Measurements from ENCODE around the gene LVRN. TPM values are rescaled to one million over a fixed set of nuclear protein-coding genes. Genes with fewer than 3 reads are reported as not detected.

Gene LVRN
- total RNA-seq, 2 donors from 2014 or later = 0.92 to 2.3 TPM

DNA sequence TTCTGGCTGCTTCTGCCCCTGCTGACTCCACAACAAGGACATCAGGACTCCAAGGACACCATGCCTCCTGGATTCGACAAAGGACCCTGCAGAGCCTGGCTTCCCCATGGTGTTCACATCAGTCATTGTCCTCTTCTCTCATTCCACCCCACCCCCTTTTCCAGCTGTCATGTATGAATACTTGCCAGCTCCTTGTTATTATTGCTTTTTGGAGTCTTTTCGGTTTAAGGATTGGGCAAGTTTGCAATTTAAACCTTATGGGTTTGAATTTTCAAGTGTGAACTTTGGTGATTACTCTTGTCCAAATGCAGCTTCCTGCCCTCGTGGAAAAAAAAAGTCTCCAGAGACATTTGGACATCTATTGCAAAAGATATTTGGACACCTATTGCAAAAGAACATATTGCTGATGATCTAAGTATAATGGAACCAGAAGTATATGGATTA, 14.2 kb upstream of the LVRN start:
- DNase-seq (ENCODE audit: low spot score) = no peak
- Histone ChIP-seq H3K9me3 (no peaks in the 10 kb centered on the region), H3K4me1 (ENCODE audit: control insufficient read depth in 1 of 2, low read depth in 2 of 2) (no peaks in the 10 kb centered on the region), H3K36me3 (no peaks in the 10 kb centered on the region), H3K27ac (no peak overlapping the region), H3K27me3 (replicated peaks; ENCODE audit: insufficient read depth) (no peaks in the 10 kb centered on the region), H3K4me3 (no peak overlapping the region)
- no peak for ATAC-seq (ENCODE audit: insufficient number of reproducible peaks, low FRiP score, low read depth)
- TF ChIP-seq, protein P1, sequence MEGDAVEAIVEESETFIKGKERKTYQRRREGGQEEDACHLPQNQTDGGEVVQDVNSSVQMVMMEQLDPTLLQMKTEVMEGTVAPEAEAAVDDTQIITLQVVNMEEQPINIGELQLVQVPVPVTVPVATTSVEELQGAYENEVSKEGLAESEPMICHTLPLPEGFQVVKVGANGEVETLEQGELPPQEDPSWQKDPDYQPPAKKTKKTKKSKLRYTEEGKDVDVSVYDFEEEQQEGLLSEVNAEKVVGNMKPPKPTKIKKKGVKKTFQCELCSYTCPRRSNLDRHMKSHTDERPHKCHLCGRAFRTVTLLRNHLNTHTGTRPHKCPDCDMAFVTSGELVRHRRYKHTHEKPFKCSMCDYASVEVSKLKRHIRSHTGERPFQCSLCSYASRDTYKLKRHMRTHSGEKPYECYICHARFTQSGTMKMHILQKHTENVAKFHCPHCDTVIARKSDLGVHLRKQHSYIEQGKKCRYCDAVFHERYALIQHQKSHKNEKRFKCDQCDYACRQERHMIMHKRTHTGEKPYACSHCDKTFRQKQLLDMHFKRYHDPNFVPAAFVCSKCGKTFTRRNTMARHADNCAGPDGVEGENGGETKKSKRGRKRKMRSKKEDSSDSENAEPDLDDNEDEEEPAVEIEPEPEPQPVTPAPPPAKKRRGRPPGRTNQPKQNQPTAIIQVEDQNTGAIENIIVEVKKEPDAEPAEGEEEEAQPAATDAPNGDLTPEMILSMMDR (IDR thresholded peaks at IDR 0.05) = no peak

DNA sequence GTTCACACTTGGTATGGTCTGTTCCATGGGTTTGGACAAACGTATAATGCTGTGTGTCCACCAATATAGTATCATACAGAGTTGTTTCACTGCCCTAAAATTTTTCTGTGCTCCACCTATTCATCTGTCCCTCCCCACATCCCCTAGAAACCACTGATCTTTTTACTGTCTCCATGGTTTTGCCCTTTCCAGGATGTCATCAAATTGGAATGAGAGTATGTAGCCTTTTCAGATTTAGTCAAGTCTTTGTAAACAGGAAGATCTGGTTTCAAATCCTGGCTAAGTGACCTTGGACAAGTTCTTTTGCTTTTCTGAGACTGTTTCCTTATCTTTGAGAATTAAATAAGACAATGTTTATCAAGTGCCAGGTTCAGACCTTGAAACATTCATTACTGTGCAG, 13.2 kb upstream of the LVRN start:
- TF ChIP-seq, protein P1 (IDR thresholded peaks at IDR 0.05) = no peak
- H3K4me1 ChIP-seq (ENCODE audit: control insufficient read depth in 1 of 2, low read depth in 2 of 2) = no peaks in the 10 kb centered on the region
- no peak overlapping the region for H3K4me3 ChIP-seq
- no peaks in the 10 kb centered on the region for H3K36me3 ChIP-seq
- H3K9me3 ChIP-seq = no peaks in the 10 kb centered on the region
- no peak overlapping the region for H3K27ac ChIP-seq
- ATAC-seq (ENCODE audit: insufficient number of reproducible peaks, low FRiP score, low read depth) (no peak), DNase-seq (ENCODE audit: low spot score) (no peak)
- H3K27me3 ChIP-seq (replicated peaks; ENCODE audit: insufficient read depth) = no peaks in the 10 kb centered on the region

DNA sequence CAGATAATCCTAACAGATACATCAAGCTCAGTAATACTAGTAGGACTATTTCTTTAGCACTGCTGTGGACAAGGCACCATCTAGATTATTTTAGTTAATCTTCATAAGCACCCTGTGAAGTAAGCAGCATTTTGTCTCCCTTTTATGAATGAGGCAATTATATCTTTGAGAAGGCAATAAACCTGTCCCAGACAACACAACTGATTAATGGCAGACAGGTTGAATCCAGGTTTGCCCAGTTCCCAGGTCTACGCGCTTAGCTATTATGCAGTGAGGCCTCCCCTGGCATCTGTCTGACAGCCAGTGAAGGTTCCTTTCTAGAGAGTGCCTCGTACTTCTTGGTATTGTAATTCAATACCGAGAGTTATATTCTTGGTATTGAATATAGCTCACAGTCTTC, 9.7 kb upstream of the LVRN start:
- no peaks in the 10 kb centered on the region for H3K9me3 ChIP-seq
- no peaks in the 10 kb centered on the region for H3K4me1 ChIP-seq (ENCODE audit: control insufficient read depth in 1 of 2, low read depth in 2 of 2)
- no peaks in the 10 kb centered on the region for H3K27me3 ChIP-seq (replicated peaks; ENCODE audit: insufficient read depth)
- H3K27ac ChIP-seq = no peak overlapping the region
- DNase-seq (ENCODE audit: low spot score) = no peak
- TF ChIP-seq, protein P1 (IDR thresholded peaks at IDR 0.05) = no peak
- no peak for ATAC-seq (ENCODE audit: insufficient number of reproducible peaks, low FRiP score, low read depth)
- H3K4me3 ChIP-seq = no peak overlapping the region
- no peaks in the 10 kb centered on the region for H3K36me3 ChIP-seq

DNA sequence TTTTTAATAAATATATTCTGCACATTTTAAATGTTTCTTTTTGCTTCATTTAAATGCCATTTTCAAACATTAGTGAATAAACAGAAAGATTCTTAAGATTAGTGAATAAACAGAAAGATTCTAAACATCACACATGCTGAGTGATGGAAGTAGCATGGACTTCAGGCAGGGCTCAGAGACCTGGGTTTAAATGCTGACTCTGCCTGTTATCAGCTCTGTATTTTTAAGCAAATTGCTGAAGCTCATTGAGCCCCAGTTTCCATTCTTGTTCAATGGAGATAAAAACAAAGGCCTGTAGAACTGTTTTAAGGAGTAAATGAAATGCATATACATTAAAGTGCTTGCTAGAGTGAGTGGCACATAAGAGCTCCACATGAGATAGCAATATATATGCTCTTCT, 8.1 kb upstream of the LVRN start:
- Histone ChIP-seq H3K27ac (no peak overlapping the region), H3K9me3 (no peaks in the 10 kb centered on the region), H3K4me1 (ENCODE audit: control insufficient read depth in 1 of 2, low read depth in 2 of 2) (no peaks in the 10 kb centered on the region), H3K4me3 (no peak overlapping the region), H3K27me3 (replicated peaks; ENCODE audit: insufficient read depth) (no peaks in the 10 kb centered on the region), H3K36me3 (no peaks in the 10 kb centered on the region)
- ATAC-seq (ENCODE audit: insufficient number of reproducible peaks, low FRiP score, low read depth) (no peak), DNase-seq (ENCODE audit: low spot score) (no peak)
- TF ChIP-seq, protein P1 (IDR thresholded peaks at IDR 0.05) = no peak

DNA sequence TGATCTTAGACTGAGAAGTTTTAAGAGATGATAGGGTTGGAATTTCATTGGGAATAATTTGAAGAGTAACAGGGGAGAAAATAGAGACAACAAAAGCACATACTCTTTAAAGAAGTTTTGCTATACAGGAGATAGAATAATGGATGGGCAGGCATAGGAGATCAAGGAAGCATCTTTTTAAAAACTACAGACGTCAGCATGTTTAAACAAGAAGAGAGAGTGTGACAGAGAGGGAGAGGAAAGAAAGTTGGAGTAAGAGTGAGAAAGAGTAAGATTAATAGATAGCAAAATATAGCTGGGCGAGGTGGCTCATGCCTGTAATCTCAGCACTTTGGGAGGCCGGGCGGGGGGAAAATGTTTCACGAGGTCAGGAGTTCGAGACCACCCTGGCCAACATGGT, 5.3 kb upstream of the LVRN start:
- H3K4me3 ChIP-seq = no peak overlapping the region
- H3K36me3 ChIP-seq = no peaks in the 10 kb centered on the region
- H3K27me3 ChIP-seq (replicated peaks; ENCODE audit: insufficient read depth) = no peaks in the 10 kb centered on the region
- no peak for ATAC-seq (ENCODE audit: insufficient number of reproducible peaks, low FRiP score, low read depth)
- DNase-seq (ENCODE audit: low spot score) = no peak
- TF ChIP-seq, protein P1 (IDR thresholded peaks at IDR 0.05) = no peak
- peaks cover 0 to 6% of the 10 kb centered on the region in 2 donors for H3K4me1 ChIP-seq (ENCODE audit: control insufficient read depth in 1 of 2, low read depth in 2 of 2)
- no peaks in the 10 kb centered on the region for H3K9me3 ChIP-seq
- H3K27ac ChIP-seq = no peak overlapping the region

Measured in thoracic aorta (tissue), 2 donors.